RWPE2 (cell line): Measurements from ENCODE around the gene CNIH2.
"Not testable (repeated sequence)": the region's sequence is repeated elsewhere in the genome, so short reads cannot be mapped to it uniquely, and the experiment has no call there.

Source experiments
- ATAC-seq: fragments of 200-7000 bp; cut with Tn5 transposase; 3 replicates; pipeline ENCODE4 v1.9.1; 2021; ENCODE audit warnings: low read depth
- DNase-seq: peaks from one replicate; pipeline ENCODE4 v3.0.0-alpha.2; 2020; ENCODE audit warnings: low spot score
- H3K27ac ChIP-seq: fragments of 450-650 bp; 2 replicates; pipeline ENCODE4 v1.5.1; 2017; ENCODE audit warnings: mild to moderate bottlenecking; ENCODE audit not compliant: poor library complexity, severe bottlenecking
- H3K27me3 ChIP-seq: fragments of 250-450 bp; sonication (Bioruptor Pico); 2 replicates; pipeline ENCODE4 v1.5.1; 2021; ENCODE audit warnings: mild to moderate bottlenecking, moderate library complexity; ENCODE audit not compliant: insufficient read depth, poor library complexity, severe bottlenecking
- H3K36me3 ChIP-seq: fragments of 250-450 bp; sonication (Bioruptor Pico); 2 replicates; pipeline ENCODE4 v1.5.1; 2020; ENCODE audit warnings: low read depth, mild to moderate bottlenecking, moderate library complexity
- H3K4me1 ChIP-seq: fragments of 250-450 bp; sonication (Bioruptor Pico); 2 replicates; pipeline ENCODE4 v1.5.1; 2021; ENCODE audit warnings: mild to moderate bottlenecking, moderate library complexity; ENCODE audit not compliant: insufficient read depth, poor library complexity, severe bottlenecking
- H3K4me3 ChIP-seq: fragments of 250-450 bp; sonication (Bioruptor Pico); 2 replicates; pipeline ENCODE4 v1.5.1; 2021; ENCODE audit warnings: mild to moderate bottlenecking, moderate library complexity; ENCODE audit not compliant: severe bottlenecking
- H3K9me3 ChIP-seq: fragments of 250-450 bp; sonication (Bioruptor Pico); 2 replicates; pipeline ENCODE4 v1.5.1; 2021; ENCODE audit warnings: mild to moderate bottlenecking, moderate library complexity; ENCODE audit not compliant: severe bottlenecking
- CTCF ChIP-seq: fragments of 450-650 bp; IDR thresholded peaks from one replicate; pipeline ENCODE4 v1.5.1; 2017; ENCODE audit warnings: mild to moderate bottlenecking, moderate library complexity; ENCODE audit not compliant: poor library complexity, severe bottlenecking

CNIH2 gene

GRCh38 chr11:66243782-66244535, 34.0 kb upstream of the CNIH2 start:
- DNase-seq = no peak
- no peaks in the 10 kb centered on the region for H3K9me3 ChIP-seq
- H3K4me1 ChIP-seq = no peaks in the 10 kb centered on the region
- H3K36me3 ChIP-seq = peaks cover 24% of the 10 kb centered on the region
- no peak overlapping the region for H3K4me3 ChIP-seq
- H3K27ac ChIP-seq = no peak overlapping the region
- H3K27me3 ChIP-seq = no peaks in the 10 kb centered on the region
- no peak for ATAC-seq
- TF ChIP-seq CTCF = no peak

GRCh38 chr11:66247295-66247694, 30.7 kb upstream of the CNIH2 start:
- Histone ChIP-seq H3K4me1 (no peaks in the 10 kb centered on the region), H3K27me3 (no peaks in the 10 kb centered on the region), H3K4me3 (no peak overlapping the region), H3K36me3 (no peaks in the 10 kb centered on the region; the same call in 1 of the 2 replicates), H3K9me3 (no peaks in the 10 kb centered on the region), H3K27ac (no peak overlapping the region)
- ATAC-seq (no peak), DNase-seq (no peak)
- TF ChIP-seq CTCF = no peak

DNA sequence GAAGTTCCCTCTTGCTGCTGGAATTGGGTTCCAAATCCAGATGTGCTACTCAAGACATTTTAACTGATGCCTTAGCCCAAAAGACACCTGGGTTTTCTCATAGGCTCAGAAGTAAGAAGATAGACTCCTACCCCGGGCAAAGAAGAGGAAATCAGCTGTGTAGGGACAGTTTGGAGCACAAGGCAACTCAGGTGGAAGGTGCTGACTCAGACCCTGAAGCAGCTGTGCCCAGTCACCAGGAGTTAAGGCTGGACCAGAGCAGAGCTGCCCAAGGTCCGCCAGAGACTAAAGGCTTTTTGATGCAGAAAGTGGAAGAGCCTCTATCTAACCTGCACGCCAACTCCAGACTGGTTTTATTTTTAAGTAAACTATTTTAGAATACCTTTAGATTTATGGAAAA, 30.2 kb upstream of the CNIH2 start:
- no peaks in the 10 kb centered on the region for H3K36me3 ChIP-seq

GRCh38 chr11:66248903-66249302, 29.1 kb upstream of the CNIH2 start:
- Histone ChIP-seq H3K36me3 (no peaks in the 10 kb centered on the region), H3K4me1 (no peaks in the 10 kb centered on the region), H3K9me3 (no peaks in the 10 kb centered on the region), H3K4me3 (no peak overlapping the region), H3K27me3 (no peaks in the 10 kb centered on the region), H3K27ac (no peak overlapping the region)
- no peak for TF ChIP-seq CTCF
- ATAC-seq (no peak), DNase-seq (no peak)

More for the DNA sequence above, 30.2 kb upstream of the CNIH2 start:
- Histone ChIP-seq H3K4me1 (no peaks in the 10 kb centered on the region), H3K4me3 (no peak overlapping the region), H3K27ac (no peak overlapping the region), H3K27me3 (no peaks in the 10 kb centered on the region), H3K9me3 (no peaks in the 10 kb centered on the region)
- DNase-seq (no peak), ATAC-seq (no peak)
- no peak for TF ChIP-seq CTCF

GRCh38 chr11:66251809-66252208, 26.2 kb upstream of the CNIH2 start:
- ATAC-seq (no peak), DNase-seq (no peak)
- Histone ChIP-seq H3K36me3 (no peaks in the 10 kb centered on the region), H3K9me3 (no peaks in the 10 kb centered on the region), H3K4me1 (no peaks in the 10 kb centered on the region), H3K4me3 (no peak overlapping the region), H3K27me3 (no peaks in the 10 kb centered on the region), H3K27ac (no peak overlapping the region)
- TF ChIP-seq CTCF = no peak

- not testable (repeated sequence) for H3K27ac ChIP-seq, H3K9me3 ChIP-seq, H3K4me1 ChIP-seq, ATAC-seq, H3K36me3 ChIP-seq, H3K27me3 ChIP-seq, DNase-seq, H3K4me3 ChIP-seq
These were observed 24.9 kb upstream of the CNIH2 start for GRCh38 chr11:66253081-66253480.
